Testis (tissue), 3 donors: ENCODE data around the gene TNFSF11. TPM values are rescaled to one million over a fixed set of nuclear protein-coding genes. Genes with fewer than 3 reads are reported as not detected.

Source experiments
- DNase-seq: peaks from one replicate; pipeline ENCODE4 v3.0.0-alpha.2; 2019
- H3K27ac ChIP-seq, 2 donors: fragments of 200-600 bp; sonication (generic); one replicate each; pipeline ENCODE4 v1.5.1; 2019
- H3K27me3 ChIP-seq: fragments of 200-600 bp; sonication (generic); one replicate; pipeline ENCODE4 v1.5.1; 2019
- H3K36me3 ChIP-seq: fragments of 200-600 bp; sonication (generic); one replicate; pipeline ENCODE4 v1.5.1; 2017; ENCODE audit warnings: low read depth; ENCODE audit errors: missing control alignments
- H3K4me1 ChIP-seq: fragments of 200-600 bp; sonication (generic); one replicate; pipeline ENCODE4 v1.5.1; 2019
- H3K4me3 ChIP-seq, 2 donors: fragments of 200-600 bp; sonication (generic); one replicate each; pipeline ENCODE4 v1.5.1; 2017 to 2019
- H3K9me3 ChIP-seq: fragments of 200-600 bp; sonication (generic); one replicate; pipeline ENCODE4 v1.5.1; 2017
- POLR2A ChIP-seq: fragments of 450-650 bp; IDR thresholded peaks from one replicate; pipeline ENCODE4 v1.6.1; 2017; ENCODE audit warnings: antibody characterized with exemption, mild to moderate bottlenecking, moderate library complexity
- WGBS, 2 donors: methylation state at CpG; one replicate each; pipeline ENCODE4 v1.1.5; 2018; 5-methylcytosine and 5-hydroxymethylcytosine counted together
- intact Hi-C: fragments of 100-400 bp; cut with DNase I; formaldehyde crosslinking; loops from one replicate; pipeline ENCODE4 v1.15.1; 2023; ENCODE audit warnings: low total_unique reads
- polyA plus RNA-seq: library from polyadenylated mRNA; stranded (reverse); fragments of 350-450 nt; fragmentation: Illumina TruSeq; extraction: RNeasy Lipid Tissue Mini Kit (QIAGEN cat#74804); gene quantifications from one replicate; pipeline ENCODE4 v1.2.3, GENCODE V29; 2014; ENCODE audit warnings: low read depth, low replicate concordance; ENCODE audit not compliant: insufficient read depth
- total RNA-seq, 2 donors: library from RNA; depleted of rRNA; stranded (reverse); fragments of >200 nt; gene quantifications; one replicate each; pipeline ENCODE4 v1.2.3, GENCODE V29; 2016
- TF ChIP-seq, protein P1 (sequence below), 3 experiments: fragments of 450-650 bp in 2 of 3; fragments of 200-600 bp in 1 of 3; sonication (generic) in 1 of 3; IDR thresholded peaks; one replicate each; pipeline ENCODE4 v1.5.1; 2016 to 2019; ENCODE audit warnings: antibody characterized with exemption in 3 of 3, mild to moderate bottlenecking in 2 of 3, moderate library complexity in 1 of 3

The TNFSF11 gene
- total and polyA plus RNA-seq, 3 donors from 2014 or later, result 0.93 to 2.0 (median 1.8) TPM

DNA sequence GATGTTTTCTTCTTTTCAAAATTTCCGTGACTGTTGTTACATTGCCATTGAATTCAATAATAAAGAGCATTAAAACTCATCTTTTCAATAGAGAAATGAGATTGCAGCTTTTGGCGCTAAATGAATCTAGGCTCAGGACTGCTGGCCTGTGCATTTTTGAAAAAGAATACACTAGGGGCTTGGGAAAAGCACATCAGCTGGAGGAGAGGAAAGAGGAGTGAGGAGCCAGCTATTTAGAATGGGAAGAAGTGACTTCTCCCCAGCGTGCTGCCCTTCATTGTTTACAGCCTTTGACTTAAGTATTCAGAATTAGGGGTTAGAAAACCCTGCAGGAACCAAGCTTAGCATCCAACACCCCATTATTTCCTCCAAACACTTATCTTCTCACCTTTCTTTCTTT is 43.3 kb downstream of the TNFSF11 start:
- no peak for DNase-seq
- H3K27ac ChIP-seq, result no peak overlapping the region
- H3K27me3 ChIP-seq, result no peaks in the 10 kb centered on the region
- no peaks in the 10 kb centered on the region for H3K4me1 ChIP-seq
- 65 to 73% methylated on average over 3 of the region's 3 CpGs for WGBS, 2 donors
- H3K9me3 ChIP-seq, result no peaks in the 10 kb centered on the region
- no peak overlapping the region for H3K4me3 ChIP-seq
- intact Hi-C loops, result no loop called here
- TF ChIP-seq, protein P1, sequence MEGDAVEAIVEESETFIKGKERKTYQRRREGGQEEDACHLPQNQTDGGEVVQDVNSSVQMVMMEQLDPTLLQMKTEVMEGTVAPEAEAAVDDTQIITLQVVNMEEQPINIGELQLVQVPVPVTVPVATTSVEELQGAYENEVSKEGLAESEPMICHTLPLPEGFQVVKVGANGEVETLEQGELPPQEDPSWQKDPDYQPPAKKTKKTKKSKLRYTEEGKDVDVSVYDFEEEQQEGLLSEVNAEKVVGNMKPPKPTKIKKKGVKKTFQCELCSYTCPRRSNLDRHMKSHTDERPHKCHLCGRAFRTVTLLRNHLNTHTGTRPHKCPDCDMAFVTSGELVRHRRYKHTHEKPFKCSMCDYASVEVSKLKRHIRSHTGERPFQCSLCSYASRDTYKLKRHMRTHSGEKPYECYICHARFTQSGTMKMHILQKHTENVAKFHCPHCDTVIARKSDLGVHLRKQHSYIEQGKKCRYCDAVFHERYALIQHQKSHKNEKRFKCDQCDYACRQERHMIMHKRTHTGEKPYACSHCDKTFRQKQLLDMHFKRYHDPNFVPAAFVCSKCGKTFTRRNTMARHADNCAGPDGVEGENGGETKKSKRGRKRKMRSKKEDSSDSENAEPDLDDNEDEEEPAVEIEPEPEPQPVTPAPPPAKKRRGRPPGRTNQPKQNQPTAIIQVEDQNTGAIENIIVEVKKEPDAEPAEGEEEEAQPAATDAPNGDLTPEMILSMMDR (IDR thresholded peaks at IDR 0.05), result no peak
- no peak for TF ChIP-seq POLR2A
- no peaks in the 10 kb centered on the region for H3K36me3 ChIP-seq

DNA sequence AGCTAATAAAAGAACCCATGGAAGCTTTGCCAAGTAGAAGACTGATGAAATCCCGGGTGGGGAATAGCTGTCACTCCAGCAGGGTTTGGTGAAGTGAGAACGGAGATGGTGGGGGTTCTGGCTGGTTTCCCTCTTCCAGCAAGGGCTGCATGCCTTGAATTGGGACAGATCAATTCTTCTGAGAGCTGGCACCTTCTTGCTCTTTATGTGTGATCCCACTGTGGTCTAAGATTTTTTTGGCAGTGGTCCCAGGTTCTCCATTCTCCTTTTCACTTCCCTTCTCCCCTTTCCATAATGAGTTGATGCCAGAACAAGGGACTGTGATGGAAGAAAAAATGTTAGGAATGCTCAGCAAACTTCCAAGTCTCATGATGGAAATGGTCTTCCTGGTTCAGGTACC is 50.0 kb downstream of the TNFSF11 start:
- H3K36me3 ChIP-seq, result no peaks in the 10 kb centered on the region
- H3K27ac ChIP-seq, result no peak overlapping the region
- WGBS, 2 donors, result 58 to 84% methylated on average over 2 of the region's 2 CpGs
- no peak for TF ChIP-seq POLR2A
- TF ChIP-seq, protein P1 (IDR thresholded peaks at IDR 0.05), result no peak
- DNase-seq, result no peak
- no peaks in the 10 kb centered on the region for H3K9me3 ChIP-seq
- no peaks in the 10 kb centered on the region for H3K4me1 ChIP-seq
- no peaks in the 10 kb centered on the region for H3K27me3 ChIP-seq
- intact Hi-C loops, result no loop called here
- H3K4me3 ChIP-seq, result no peak overlapping the region

DNA sequence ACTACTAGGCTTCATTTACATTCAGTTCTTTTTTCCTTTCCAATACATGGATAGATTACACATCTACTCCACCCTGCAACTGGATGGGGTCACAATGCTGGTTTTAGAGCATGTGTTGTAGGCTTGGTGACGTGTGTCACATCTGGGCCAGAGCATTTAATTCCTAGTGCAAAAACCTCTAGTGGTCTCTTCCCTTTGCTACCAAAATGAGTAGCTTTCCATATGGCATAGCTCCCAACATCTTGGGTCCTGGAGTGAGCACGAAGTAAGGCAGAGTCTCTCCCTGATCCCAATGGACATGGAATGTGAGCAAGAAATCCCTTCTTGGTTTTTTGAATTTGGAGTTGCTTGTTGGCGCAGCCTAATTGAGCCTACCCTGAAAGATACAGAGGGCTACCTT is 51.7 kb downstream of the TNFSF11 start:
- 93 to 97% methylated on average over 3 of the region's 3 CpGs for WGBS, 2 donors
- intact Hi-C loops, result no loop called here
- no peak for DNase-seq
- Histone ChIP-seq H3K27me3 (no peaks in the 10 kb centered on the region), H3K36me3 (no peaks in the 10 kb centered on the region), H3K27ac (no peak overlapping the region), H3K9me3 (no peaks in the 10 kb centered on the region), H3K4me3 (no peak overlapping the region), H3K4me1 (no peaks in the 10 kb centered on the region)
- TF ChIP-seq, protein P1 (IDR thresholded peaks at IDR 0.05), result no peak
- no peak for TF ChIP-seq POLR2A

DNA sequence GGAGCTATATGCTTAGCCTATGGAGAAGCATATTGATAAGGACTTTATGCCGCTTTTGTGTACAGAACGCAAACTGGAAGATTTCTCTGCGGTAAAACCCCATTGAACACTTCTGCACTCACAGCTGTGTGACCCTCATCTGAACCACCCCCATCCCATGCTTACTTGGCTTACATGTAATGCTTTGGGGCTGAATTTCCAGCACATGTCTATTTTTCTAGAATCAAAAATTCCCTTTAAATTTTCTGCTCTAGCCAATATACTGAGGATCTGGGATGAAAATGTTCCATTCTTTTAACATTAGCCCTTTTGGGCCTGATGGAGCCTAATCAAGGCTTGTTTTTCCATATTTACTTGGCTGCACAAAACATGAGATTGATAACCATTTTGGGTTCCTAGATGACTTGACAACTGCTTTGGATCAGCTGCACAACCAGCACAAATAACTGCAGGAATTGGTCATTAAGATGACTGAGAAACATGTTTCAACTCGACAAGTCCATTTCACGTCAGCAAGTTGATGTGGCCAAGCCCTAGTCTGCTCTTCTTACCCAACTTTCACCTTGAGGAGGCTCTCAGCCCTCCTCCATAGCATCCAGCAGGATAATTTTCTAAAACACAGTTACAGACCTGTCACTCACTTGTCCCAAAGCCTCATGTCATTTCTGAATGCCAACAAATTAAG is 52.4 kb downstream of the TNFSF11 start:
- Histone ChIP-seq H3K4me3 (no peak overlapping the region), H3K9me3 (no peaks in the 10 kb centered on the region), H3K36me3 (no peaks in the 10 kb centered on the region), H3K27ac (no peak overlapping the region), H3K27me3 (no peaks in the 10 kb centered on the region), H3K4me1 (no peaks in the 10 kb centered on the region)
- DNase-seq, result no peak
- WGBS, 2 donors, result 93 to 96% methylated on average over 5 of the region's 5 CpGs
- no peak for TF ChIP-seq POLR2A
- TF ChIP-seq, protein P1 (IDR thresholded peaks at IDR 0.05), result no peak
- intact Hi-C loops, result no loop called here

DNA sequence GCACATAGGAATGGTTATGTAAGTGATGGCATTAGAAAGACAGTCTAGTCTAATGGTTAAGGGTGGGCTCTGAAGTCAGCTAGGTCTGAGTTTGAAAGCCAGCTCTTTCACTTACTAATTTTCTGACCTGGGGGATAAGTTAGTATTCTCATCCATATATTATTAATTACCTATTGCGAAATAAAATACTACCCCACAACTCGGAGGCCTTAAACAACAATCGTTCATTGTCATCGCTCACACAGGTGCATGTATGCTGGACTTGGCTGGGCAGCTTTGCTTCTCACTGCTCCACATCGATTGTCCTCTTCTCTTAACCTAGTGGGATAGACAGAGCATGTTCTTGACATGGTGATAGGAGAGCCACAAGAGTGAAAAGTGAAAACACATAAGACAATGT is 54.7 kb downstream of the TNFSF11 start:
- no peak for DNase-seq
- intact Hi-C loops, result no loop called here
- no peak overlapping the region for H3K27ac ChIP-seq
- H3K4me1 ChIP-seq, result no peaks in the 10 kb centered on the region
- H3K36me3 ChIP-seq, result no peaks in the 10 kb centered on the region
- no peak overlapping the region for H3K4me3 ChIP-seq
- no peaks in the 10 kb centered on the region for H3K27me3 ChIP-seq
- H3K9me3 ChIP-seq, result no peaks in the 10 kb centered on the region
- TF ChIP-seq, protein P1 (IDR thresholded peaks at IDR 0.05), result no peak
- no peak for TF ChIP-seq POLR2A
- WGBS, 2 donors, result 91 to 93% methylated on average over 5 of the region's 5 CpGs
